ENCODE data around the gene MNAT1.
A peak's percentile ranks its signal among the peaks of the same experiment; 100 is the strongest.
"Not testable (repeated sequence)": the region's sequence is repeated elsewhere in the genome, so short reads cannot be mapped to it uniquely, and the experiment has no call there.

MNAT1 gene

DNA sequence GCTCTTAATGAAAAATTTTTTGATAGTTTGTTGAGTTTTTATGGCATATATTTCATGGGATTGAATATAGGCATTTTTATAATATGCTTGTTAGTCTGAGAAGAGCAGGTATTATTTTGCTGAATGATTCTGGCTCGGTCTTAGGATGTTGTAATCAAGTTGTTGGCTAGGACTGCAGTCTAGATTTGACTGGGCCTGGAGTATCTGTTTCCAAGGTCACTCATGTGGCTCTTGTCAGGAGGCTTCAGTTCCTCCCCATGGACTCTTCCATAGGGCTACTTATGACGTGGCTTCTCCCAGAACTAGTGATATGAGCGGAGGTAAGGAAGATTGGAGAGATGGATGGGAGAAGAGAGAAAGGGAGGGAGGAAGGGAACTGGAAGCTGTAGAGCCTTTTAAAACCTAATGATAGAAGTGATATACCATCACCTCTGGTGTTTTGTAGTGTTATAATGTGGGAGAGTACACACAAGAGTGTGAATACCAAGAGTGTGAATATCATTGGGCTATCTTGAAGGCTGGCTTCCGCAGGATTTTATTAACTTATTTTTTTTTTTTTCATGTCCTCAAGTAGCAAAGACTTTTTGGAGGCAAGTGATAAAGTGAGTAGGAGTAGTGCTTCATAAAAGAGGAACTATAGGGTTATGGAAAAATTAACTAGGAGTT lies 4.4 kb downstream of the MNAT1 start:
- no peak for DNase-seq

- no peak for DNase-seq
Measured at GRCh38 chr14:60744566-60744965, 10.0 kb downstream of the MNAT1 start.

DNA sequence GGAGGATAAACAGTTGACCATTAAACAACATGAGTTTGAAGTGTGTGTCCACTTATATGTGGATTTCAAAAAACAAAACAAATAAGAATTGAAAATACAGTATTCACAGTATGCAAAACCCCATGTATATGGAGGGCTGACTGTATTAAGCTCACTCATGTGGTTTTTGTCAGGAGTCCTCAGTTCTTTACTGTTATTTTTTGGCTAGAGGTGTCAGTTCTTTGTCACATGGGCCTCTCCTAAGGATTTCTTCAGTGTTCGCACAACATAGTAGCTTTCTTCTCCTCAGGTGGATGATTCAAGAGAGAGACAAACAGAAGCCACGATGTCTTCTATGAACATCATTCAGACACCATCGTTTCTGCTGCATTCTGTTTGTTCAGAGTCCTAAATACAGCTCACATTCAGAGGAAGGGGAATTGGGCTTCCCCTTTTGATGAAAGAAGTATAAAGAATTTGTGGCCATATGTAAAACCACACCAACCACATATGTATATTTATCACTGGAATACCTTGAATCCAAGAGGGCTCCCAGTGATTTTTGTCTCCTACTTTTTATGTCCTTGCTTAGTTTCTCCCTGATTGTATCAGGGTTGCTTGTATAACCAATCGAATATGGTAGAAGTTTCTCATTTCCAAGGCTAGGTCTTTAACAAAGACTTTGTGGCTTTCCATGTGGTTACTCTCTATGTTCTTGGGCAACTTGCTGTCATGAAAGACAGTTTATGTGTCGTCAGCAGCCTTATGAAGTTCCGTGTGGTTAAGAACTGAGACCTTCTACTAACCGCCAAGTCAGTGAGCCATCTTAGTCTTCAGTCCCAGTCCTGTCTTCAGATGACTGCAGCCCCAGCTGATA lies 18.9 kb downstream of the MNAT1 start:
- peak; percentile 57 to 67 for DNase-seq

DNA sequence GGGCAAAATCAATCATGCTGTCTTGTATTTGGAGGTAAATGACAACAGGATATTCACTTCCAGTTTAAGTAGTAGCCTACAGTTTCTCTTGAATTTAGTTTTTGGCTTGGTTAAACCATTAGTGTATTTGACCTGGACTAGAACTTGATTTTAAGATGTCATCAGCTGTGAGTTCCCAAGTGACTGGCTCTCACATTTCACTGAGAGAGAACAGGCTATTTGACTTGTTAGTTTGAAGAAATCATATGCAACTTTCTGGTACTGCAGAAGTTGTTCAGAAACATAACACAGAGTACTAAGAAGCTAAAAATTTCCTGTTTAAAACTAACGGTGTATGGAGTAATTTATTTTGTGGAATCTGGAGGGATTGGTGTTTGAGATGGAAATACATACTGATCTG lies 22.3 kb downstream of the MNAT1 start:
- DNase-seq = no peak

- no peak for DNase-seq
Measured at GRCh38 chr14:60757567-60758002, 23.0 kb downstream of the MNAT1 start.

GRCh38 chr14:60758885-60759284 lies 24.3 kb downstream of the MNAT1 start:
- DNase-seq = no peak

GRCh38 chr14:60760209-60760608 lies 25.6 kb downstream of the MNAT1 start:
- DNase-seq = no peak

DNA sequence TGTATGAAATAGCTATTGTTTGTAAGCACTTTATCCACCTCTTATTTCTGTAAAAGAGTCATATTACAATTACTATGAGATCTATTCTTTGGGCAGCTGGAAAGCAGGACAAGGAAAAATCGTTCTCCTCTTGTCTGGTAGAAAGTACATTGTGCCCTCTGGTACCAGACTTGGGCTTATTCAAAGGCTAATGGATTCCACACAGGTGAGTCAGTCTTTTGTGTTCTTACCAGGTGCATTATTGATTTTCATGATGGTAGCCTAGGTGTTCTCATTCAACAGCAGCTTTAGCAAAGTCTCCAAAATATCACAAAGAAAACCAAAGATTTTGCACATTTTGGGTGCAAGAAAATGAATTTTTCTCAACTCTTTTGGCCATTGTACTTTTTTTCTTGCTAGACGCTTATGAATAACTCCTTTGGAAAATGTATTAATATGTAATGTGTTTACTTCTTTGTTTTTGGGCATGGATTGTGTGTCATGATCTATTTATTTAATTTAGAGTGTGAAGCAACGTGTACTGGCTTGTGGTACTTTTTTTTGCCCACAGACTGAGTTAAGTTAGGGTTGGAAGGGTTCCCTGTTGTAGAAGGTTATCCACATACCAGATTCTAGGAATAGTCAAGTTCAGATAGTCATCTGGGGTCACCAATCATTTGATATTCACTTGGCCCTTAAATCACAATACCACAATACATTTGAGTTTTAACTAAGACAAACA lies 26.2 kb downstream of the MNAT1 start:
- no peak for DNase-seq

GRCh38 chr14:60768602-60769001 lies 34.0 kb downstream of the MNAT1 start:
- no peak for DNase-seq

GRCh38 chr14:60771117-60771516 lies 36.6 kb downstream of the MNAT1 start:
- DNase-seq = no peak

DNA sequence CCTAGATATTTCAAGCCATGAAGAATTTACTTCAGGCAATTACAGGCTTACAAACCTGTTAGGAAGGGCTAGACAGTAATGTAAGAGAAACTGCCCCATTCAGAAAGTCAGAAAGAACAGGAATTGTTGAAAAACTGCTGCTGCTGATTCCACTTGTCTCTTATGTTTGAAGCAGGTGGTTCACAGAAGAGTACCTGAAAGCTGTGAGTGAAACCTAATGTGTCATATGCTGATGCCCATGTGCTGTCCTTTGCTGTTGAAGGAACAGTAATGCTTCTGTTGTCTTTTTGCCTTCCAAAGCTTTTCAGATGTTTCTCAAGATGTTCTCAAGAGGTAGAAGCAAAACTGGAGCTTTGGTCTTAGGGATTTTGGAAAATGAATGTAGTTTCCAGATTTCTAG lies 39.0 kb downstream of the MNAT1 start:
- no peak for DNase-seq

- DNase-seq = no peak
Measured at GRCh38 chr14:60775296-60775695, 40.7 kb downstream of the MNAT1 start.

- no peak for DNase-seq
Measured at GRCh38 chr14:60777856-60778578, 43.5 kb downstream of the MNAT1 start.

GRCh38 chr14:60779745-60780514 lies 45.4 kb downstream of the MNAT1 start:
- not testable (repeated sequence) for DNase-seq

DNA sequence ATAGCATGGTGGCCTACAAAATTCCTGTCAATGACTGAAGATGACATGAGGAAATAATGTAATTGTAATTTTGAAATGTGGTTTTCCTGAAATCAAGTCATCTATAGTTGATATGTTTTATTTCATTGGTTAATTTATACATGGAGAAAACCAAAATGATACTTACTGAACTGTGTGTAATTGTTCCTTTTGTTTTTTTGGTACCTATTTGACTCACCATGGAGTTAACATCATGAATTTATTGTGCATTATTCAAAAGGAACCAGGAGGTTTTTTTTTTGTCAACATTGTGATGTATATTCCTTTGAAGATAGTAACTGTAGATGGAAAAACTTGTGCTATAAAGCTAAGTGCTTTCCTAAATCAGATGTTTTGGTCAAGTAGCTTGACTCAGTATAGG lies 46.0 kb downstream of the MNAT1 start:
- not testable (repeated sequence) for DNase-seq

- DNase-seq = no peak
Measured at GRCh38 chr14:60786905-60787304, 52.3 kb downstream of the MNAT1 start.

GRCh38 chr14:60789656-60790055 lies 55.1 kb downstream of the MNAT1 start:
- no peak for DNase-seq

DNA sequence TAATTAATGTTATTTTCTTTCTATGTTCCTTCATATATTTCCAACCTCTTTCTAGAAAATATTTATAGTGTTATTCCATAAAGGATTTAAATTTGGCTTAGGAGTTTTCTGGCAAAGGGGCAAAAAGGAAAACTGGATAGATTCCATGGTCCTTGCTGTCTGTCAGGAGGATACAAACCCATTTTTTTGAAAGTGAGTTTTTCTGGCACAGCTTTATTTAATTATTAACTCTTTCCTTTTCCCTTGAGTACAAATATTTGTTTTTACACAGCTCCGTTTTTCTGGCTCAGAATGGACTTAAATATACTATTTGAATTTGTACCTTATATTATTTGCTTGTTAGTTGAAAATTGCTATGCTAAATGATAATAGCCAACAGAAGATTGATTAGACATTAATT lies 56.3 kb downstream of the MNAT1 start:
- DNase-seq = no peak

- no peak for DNase-seq
Measured at GRCh38 chr14:60796434-60796833, 61.9 kb downstream of the MNAT1 start.

- no peak for DNase-seq
Measured at GRCh38 chr14:60800409-60800808, 65.8 kb downstream of the MNAT1 start.

DNA sequence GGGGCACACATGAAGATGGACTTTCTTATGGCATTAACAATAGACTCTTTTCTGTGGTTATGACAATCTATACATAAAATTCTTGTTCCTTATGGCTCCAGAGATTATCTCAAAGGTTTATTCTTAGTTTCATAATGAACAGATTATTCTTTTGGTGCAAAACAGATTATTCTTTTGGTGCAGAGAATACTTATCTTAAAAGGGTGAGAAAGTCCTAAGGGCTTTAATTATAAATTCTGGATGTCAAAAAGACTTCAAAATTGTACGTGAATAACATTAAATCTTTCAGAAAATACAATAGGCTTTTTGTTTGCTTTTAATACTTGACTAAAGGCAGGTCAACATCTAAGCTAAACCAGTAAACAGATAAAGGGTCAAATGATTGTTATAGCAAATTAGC lies 69.3 kb downstream of the MNAT1 start:
- DNase-seq = no peak

GRCh38 chr14:60805841-60806430 lies 71.4 kb downstream of the MNAT1 start:
- DNase-seq = no peak
